HL-60/S4 treated with phorbol 12-myristate 13-acetate at 8.2 ng/mL for 4 days and 3 days (cell line): ENCODE data around the gene OVCH1.

Source experiments
- in situ Hi-C: fragments of 300-500 bp; cut with MboI; formaldehyde crosslinking; loops from 2 replicates; pipeline ENCODE4 v1.15.0; 2022; ENCODE audit warnings: low sequenced_read_pairs

The OVCH1 gene, protein sequence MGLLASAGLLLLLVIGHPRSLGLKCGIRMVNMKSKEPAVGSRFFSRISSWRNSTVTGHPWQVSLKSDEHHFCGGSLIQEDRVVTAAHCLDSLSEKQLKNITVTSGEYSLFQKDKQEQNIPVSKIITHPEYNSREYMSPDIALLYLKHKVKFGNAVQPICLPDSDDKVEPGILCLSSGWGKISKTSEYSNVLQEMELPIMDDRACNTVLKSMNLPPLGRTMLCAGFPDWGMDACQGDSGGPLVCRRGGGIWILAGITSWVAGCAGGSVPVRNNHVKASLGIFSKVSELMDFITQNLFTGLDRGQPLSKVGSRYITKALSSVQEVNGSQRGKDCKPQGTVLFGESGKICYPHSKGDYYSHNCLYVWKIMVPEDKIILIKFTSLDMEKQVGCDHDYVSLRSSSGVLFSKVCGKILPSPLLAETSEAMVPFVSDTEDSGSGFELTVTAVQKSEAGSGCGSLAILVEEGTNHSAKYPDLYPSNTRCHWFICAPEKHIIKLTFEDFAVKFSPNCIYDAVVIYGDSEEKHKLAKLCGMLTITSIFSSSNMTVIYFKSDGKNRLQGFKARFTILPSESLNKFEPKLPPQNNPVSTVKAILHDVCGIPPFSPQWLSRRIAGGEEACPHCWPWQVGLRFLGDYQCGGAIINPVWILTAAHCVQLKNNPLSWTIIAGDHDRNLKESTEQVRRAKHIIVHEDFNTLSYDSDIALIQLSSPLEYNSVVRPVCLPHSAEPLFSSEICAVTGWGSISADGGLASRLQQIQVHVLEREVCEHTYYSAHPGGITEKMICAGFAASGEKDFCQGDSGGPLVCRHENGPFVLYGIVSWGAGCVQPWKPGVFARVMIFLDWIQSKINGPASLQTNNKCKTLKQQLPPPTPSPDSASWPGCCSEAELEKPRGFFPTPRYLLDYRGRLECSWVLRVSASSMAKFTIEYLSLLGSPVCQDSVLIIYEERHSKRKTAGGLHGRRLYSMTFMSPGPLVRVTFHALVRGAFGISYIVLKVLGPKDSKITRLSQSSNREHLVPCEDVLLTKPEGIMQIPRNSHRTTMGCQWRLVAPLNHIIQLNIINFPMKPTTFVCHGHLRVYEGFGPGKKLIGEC

GRCh38 chr12:29497588-29497987 lies at the start of gene OVCH1:
Gene OVCH1 (minus strand): TSS chr12:29497686. CDS start chr12:29497686, 0 bp downstream.
- in situ Hi-C loops = no loop called here

GRCh38 chr12:29547151-29547632 lies 49.7 kb upstream of the OVCH1 start:
- in situ Hi-C loops = no loop called here

- in situ Hi-C loops = no loop called here
Measured at GRCh38 chr12:29546000-29546399, 48.5 kb upstream of the OVCH1 start.

DNA sequence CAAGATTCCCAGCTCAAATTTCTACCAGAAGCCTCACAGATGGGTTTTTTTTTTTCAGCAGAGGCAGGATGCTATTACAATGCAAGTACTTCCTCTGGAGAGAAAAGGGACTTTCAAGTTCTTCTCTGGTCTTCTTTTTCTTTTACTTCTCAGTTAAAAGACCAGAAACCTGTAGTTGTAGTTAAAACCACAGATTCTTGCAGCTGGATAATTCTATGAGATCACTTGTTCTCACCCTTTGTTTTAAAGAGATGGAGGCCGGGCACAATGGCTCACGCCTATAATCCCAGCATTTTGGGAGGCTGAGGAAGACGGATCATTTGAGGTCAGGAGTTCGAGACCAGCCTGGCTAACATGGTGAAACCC lies 47.6 kb upstream of the OVCH1 start:
- in situ Hi-C loops = no loop called here

- in situ Hi-C loops = no loop called here
Measured at GRCh38 chr12:29544428-29545101, 47.1 kb upstream of the OVCH1 start.

DNA sequence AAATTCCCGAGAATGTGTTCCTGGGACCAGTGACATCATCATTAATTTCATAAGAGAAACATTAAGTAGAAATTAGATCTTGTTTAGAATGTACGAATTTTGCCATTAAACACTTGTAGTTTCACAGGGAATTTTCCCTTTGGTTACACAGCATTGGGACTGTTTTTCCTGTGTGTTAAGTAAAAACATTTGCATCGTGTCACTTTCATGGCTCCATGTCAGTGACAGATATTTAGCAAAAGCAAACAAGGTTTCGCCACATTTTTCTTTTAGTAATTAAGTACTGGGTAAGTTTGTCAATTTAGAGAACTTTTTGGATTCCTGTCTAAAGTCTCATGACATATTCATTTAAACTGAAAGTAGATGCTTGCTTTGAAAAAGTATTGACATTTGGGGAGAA lies 45.5 kb upstream of the OVCH1 start:
- in situ Hi-C loops = no loop called here

DNA sequence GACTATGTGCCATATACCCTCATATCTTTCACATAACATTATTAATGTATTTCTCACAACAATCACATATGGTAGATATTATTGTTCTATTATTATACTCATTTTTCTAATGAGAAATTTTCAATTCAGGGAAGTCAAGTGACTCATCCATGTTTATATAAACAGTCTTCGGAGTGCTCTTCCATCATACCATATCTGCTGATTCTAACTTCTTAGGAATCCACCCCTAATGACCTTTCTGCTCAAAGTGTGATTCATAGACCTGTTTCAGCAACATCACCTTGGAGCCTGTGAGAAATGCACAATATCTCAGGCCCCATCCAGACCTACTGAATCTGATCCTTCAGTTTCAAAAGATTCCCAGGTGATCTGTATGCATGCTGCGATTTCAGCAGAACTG lies 39.8 kb upstream of the OVCH1 start:
- in situ Hi-C loops = no loop called here

- in situ Hi-C loops = no loop called here
Measured at GRCh38 chr12:29534935-29535334, 37.4 kb upstream of the OVCH1 start.

- in situ Hi-C loops = no loop called here
Measured at GRCh38 chr12:29533815-29534489, 36.5 kb upstream of the OVCH1 start.

- in situ Hi-C loops = no loop called here
Measured at GRCh38 chr12:29531471-29531870, 34.0 kb upstream of the OVCH1 start.

- in situ Hi-C loops = no loop called here
Measured at GRCh38 chr12:29530436-29530835, 33.0 kb upstream of the OVCH1 start.

DNA sequence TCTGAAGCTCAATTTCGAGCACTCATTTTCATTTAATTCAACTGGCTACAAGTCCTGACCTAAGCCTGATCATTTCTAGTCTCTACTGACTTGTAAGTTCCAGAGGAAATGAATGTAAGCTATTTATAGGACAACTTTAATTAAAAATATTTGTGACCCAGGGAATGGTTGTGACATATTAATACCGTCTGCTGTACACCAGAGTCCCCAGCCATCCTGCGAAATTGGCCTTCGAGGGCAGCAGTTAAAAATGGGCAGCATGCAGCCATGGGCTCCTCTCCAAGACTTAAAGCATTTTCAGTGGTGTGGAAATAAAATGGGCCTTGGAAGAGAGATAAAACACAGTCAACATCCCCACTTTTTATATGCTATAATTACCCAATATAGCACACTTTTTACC lies 30.7 kb upstream of the OVCH1 start:
- in situ Hi-C loops = no loop called here

- in situ Hi-C loops = no loop called here
Measured at GRCh38 chr12:29521951-29522350, 24.5 kb upstream of the OVCH1 start.

GRCh38 chr12:29519585-29520182 lies 22.2 kb upstream of the OVCH1 start:
- in situ Hi-C loops = no loop called here

- in situ Hi-C loops = no loop called here
Measured at GRCh38 chr12:29518407-29518806, 20.9 kb upstream of the OVCH1 start.

- in situ Hi-C loops = no loop called here
Measured at GRCh38 chr12:29517264-29517663, 19.8 kb upstream of the OVCH1 start.

- in situ Hi-C loops = no loop called here
Measured at GRCh38 chr12:29516431-29516875, 19.0 kb upstream of the OVCH1 start.

GRCh38 chr12:29510591-29511185 lies 13.2 kb upstream of the OVCH1 start:
- in situ Hi-C loops = no loop called here

DNA sequence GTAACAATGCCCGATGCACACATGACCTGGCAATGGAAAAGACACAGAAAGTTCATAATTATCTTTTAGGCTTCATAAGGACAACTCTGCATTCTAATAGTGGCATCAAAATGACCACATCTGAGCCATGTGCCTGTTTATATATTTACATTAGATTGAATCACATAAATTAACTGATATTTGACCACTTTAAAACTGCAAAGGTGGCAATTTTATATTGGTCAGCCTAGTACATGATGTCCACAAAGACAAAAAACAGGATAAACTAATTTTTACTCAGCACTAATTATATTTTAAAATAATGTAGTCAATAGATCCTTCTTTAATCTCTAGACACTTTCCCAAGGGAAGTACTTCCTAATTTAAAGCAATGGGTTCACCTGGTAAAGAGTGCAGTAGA lies 12.0 kb upstream of the OVCH1 start:
- in situ Hi-C loops = no loop called here
